Activated CD8-positive, alpha-beta T cell treated with anti-CD3 and anti-CD28 coated beads for 36 hours (primary cell): ENCODE data around the gene TRIM14. TPM values are rescaled to one million over a fixed set of nuclear protein-coding genes. Genes with fewer than 3 reads are reported as not detected.

Source experiments
- ATAC-seq: fragments of 200-7000 bp; cut with Tn5 transposase; one replicate; pipeline ENCODE4 v1.10.0; 2021; ENCODE audit warnings: mild to moderate bottlenecking, moderate library complexity
- CTCF ChIA-PET: fragments of 350-600 bp; sonication (Branson Sonifier 250); formaldehyde crosslinking; loops from one replicate; lab custom pipeline; 2021; ENCODE audit warnings: antibody characterized with exemption; lab: Charles Lee
- POLR2A ChIA-PET: fragments of 350-600 bp; sonication (Branson Sonifier 250); formaldehyde crosslinking; loops from one replicate; lab custom pipeline; 2021; ENCODE audit warnings: antibody characterized with exemption; lab: Charles Lee
- DNase-seq: peaks from one replicate; pipeline ENCODE4 v3.0.0-alpha.2; 2020
- H3K27ac Mint-ChIP-seq: one replicate; pipeline ENCODE4 v1.8.0; 2021; ENCODE audit warnings: mild to moderate bottlenecking, mixed read lengths
- H3K27me3 Mint-ChIP-seq: one replicate; pipeline ENCODE4 v1.8.0; 2021; ENCODE audit warnings: mixed read lengths
- H3K36me3 Mint-ChIP-seq: one replicate; pipeline ENCODE4 v1.8.0; 2021; ENCODE audit warnings: low read depth, mixed read lengths
- H3K4me1 Mint-ChIP-seq: one replicate; pipeline ENCODE4 v1.8.0; 2021; ENCODE audit warnings: low read depth, mixed read lengths
- H3K4me3 Mint-ChIP-seq: one replicate; pipeline ENCODE4 v1.8.0; 2021; ENCODE audit warnings: mild to moderate bottlenecking, moderate library complexity, mixed read lengths
- H3K9me3 Mint-ChIP-seq: one replicate; pipeline ENCODE4 v1.8.0; 2021; ENCODE audit warnings: mixed read lengths
- CTCF ChIP-seq: fragments of 200-600 bp; IDR thresholded peaks from one replicate; pipeline ENCODE4 v1.8.0; 2022; ENCODE audit warnings: antibody characterized with exemption, mild to moderate bottlenecking
- intact Hi-C: fragments of 100-400 bp; cut with micrococcal nuclease; formaldehyde crosslinking; loops from one replicate; pipeline ENCODE4 v1.10.0; 2022
- total RNA-seq, 2 experiments: library from RNA; stranded (reverse); gene quantifications; one replicate each; pipeline ENCODE4 v1.2.3, GENCODE V29; 2021

Gene TRIM14
- total RNA-seq, 2 experiments from 2014 or later, result 39.6 to 41.8 TPM

- H3K27ac Mint-ChIP-seq, result peak overlapping the region; percentile 36
- no peak for DNase-seq
- CTCF ChIA-PET, result interaction anchor here (8.1 kb wide), 1 partner anchor 126 kb away, joined by 34 read pairs; the partner anchor contains the start of gene TRMO
- H3K27me3 Mint-ChIP-seq, result no peaks in the 10 kb centered on the region
- no peak for ATAC-seq
- no peak overlapping the region for H3K4me3 Mint-ChIP-seq
- H3K36me3 Mint-ChIP-seq, result peaks cover 53% of the 10 kb centered on the region
- intact Hi-C loops, result no loop called here
- peaks cover 7% of the 10 kb centered on the region for H3K9me3 Mint-ChIP-seq
- POLR2A ChIA-PET, result no interaction called here
- H3K4me1 Mint-ChIP-seq, result peaks cover 43% of the 10 kb centered on the region
- TF ChIP-seq CTCF, result no peak
These were observed 69.5 kb downstream of the TRIM14 start for GRCh38 chr9:98049288-98050072.

- Mint-ChIP-seq H3K27me3 (no peaks in the 10 kb centered on the region), H3K4me1 (peaks cover 42% of the 10 kb centered on the region)
- intact Hi-C loops, result no loop called here
These were observed 72.0 kb downstream of the TRIM14 start for GRCh38 chr9:98047002-98047401.

GRCh38 chr9:98046180-98046543 lies 72.9 kb downstream of the TRIM14 start:
- DNase-seq (no peak), ATAC-seq (no peak)
- H3K9me3 Mint-ChIP-seq, result peaks cover 4% of the 10 kb centered on the region
- H3K4me3 Mint-ChIP-seq, result peak overlapping the region; percentile 86
- CTCF ChIA-PET, result interaction anchor here (0.9 to 8.1 kb wide), 9 partner anchors 8 to 156 kb away, joined by 4 to 34 read pairs (median 6); partner anchors contain the start of gene TRMO
- no peak for TF ChIP-seq CTCF
- intact Hi-C loops, result no loop called here
- H3K27ac Mint-ChIP-seq, result peak overlapping the region; percentile 94
- H3K36me3 Mint-ChIP-seq, result peaks cover 40% of the 10 kb centered on the region
- no peaks in the 10 kb centered on the region for H3K27me3 Mint-ChIP-seq
- H3K4me1 Mint-ChIP-seq, result peaks cover 36% of the 10 kb centered on the region
- POLR2A ChIA-PET, result interaction anchor here (0.8 to 5.9 kb wide), 5 partner anchors 9 to 124 kb away, joined by 3 to 44 read pairs (median 5); partner anchors contain the start of genes ANP32B, NANS and TRMO

More at GRCh38 chr9:98047002-98047401, 72.0 kb downstream of the TRIM14 start:
- peaks cover 43% of the 10 kb centered on the region for H3K36me3 Mint-ChIP-seq
- no peak for TF ChIP-seq CTCF
- H3K9me3 Mint-ChIP-seq, result peaks cover 4% of the 10 kb centered on the region
- ATAC-seq, result no peak
- ChIA-PET CTCF (interaction anchor here (1.3 to 8.1 kb wide), 5 partner anchors 9 to 157 kb away, joined by 4 to 34 read pairs (median 6); partner anchors contain the start of gene TRMO), POLR2A (interaction anchor here (4.1 to 5.9 kb wide), 2 partner anchors 10 to 63 kb away, joined by 28 to 44 read pairs; partner anchors contain the start of genes ANP32B and NANS)
- peak overlapping the region; percentile 83 for H3K27ac Mint-ChIP-seq
- peak; percentile 23 for DNase-seq
- H3K4me3 Mint-ChIP-seq, result peak overlapping the region; percentile 86

- intact Hi-C loops, result no loop called here
- Mint-ChIP-seq H3K4me1 (peaks cover 36% of the 10 kb centered on the region), H3K36me3 (peaks cover 37% of the 10 kb centered on the region), H3K27me3 (no peaks in the 10 kb centered on the region), H3K9me3 (peaks cover 4% of the 10 kb centered on the region), H3K27ac (peak overlapping the region; percentile 94), H3K4me3 (peak overlapping the region; percentile 86)
- peak; percentile 35 for TF ChIP-seq CTCF
- ATAC-seq (peak; percentile 93), DNase-seq (peak; percentile 52)
- ChIA-PET POLR2A (interaction anchor here (0.8 to 5.9 kb wide), 6 partner anchors 9 to 123 kb away, joined by 3 to 44 read pairs (median 4); partner anchors contain the start of genes ANP32B, NANS and TRMO), CTCF (interaction anchor here (0.9 to 8.1 kb wide), 15 partner anchors 8 to 214 kb away, joined by 3 to 34 read pairs (median 5); partner anchors contain the start of gene TRMO)
These were observed 73.5 kb downstream of the TRIM14 start for GRCh38 chr9:98045234-98046179.
